ENCODE measurements around the gene UNC119B.

Gene UNC119B

DNA sequence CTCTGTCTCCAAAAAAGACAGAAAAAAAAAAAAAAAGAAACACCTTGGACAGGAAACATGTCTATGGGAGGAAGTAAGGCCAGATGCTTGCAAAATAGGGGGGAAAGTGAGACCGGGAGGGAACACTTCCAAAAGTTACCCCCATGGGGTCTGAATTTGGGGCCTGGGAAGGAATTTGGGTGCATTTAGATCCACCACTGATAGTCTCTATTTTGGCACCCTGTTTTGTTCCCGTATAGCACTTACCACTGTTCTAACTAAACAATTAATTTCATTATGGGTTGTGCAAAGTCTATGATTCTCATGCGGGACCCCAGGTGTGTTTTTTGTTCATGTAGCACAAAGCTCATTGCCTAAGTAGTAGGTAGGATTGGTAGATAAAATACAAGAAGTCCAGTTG, 24.7 kb upstream of the UNC119B start:
- DNase-seq (ENCODE audit: low spot score), result no peak
- no peak overlapping the region for H3K4me3 ChIP-seq (ENCODE audit: severe bottlenecking)
- no peaks in the 10 kb centered on the region for H3K36me3 ChIP-seq (ENCODE audit: low read depth)
- H3K27me3 ChIP-seq (ENCODE audit: insufficient read depth, poor library complexity, severe bottlenecking), result no peaks in the 10 kb centered on the region
- no peaks in the 10 kb centered on the region for H3K9me3 ChIP-seq (ENCODE audit: severe bottlenecking)
- peak overlapping the region; percentile 69 for H3K27ac ChIP-seq (ENCODE audit: poor library complexity, severe bottlenecking)
- peaks cover 12% of the 10 kb centered on the region for H3K4me1 ChIP-seq (ENCODE audit: insufficient read depth, poor library complexity, severe bottlenecking)
- TF ChIP-seq CTCF (IDR thresholded peaks at IDR 0.05; ENCODE audit: poor library complexity, severe bottlenecking), result no peak
- ATAC-seq (ENCODE audit: low read depth), result no peak

GRCh38 chr12:120686151-120686689, 24.0 kb upstream of the UNC119B start:
- Histone ChIP-seq H3K36me3 (ENCODE audit: low read depth) (no peaks in the 10 kb centered on the region), H3K27ac (ENCODE audit: poor library complexity, severe bottlenecking) (peak overlapping the region; percentile 69), H3K9me3 (ENCODE audit: severe bottlenecking) (no peaks in the 10 kb centered on the region), H3K4me3 (ENCODE audit: severe bottlenecking) (peak overlapping the region; percentile 94), H3K4me1 (ENCODE audit: insufficient read depth, poor library complexity, severe bottlenecking) (peaks cover 12% of the 10 kb centered on the region), H3K27me3 (ENCODE audit: insufficient read depth, poor library complexity, severe bottlenecking) (no peaks in the 10 kb centered on the region)
- peak; percentile 82 for ATAC-seq (ENCODE audit: low read depth)
- DNase-seq (ENCODE audit: low spot score), result peak; percentile 99
- TF ChIP-seq CTCF (IDR thresholded peaks at IDR 0.05; ENCODE audit: poor library complexity, severe bottlenecking), result no peak

- peak; percentile 82 for ATAC-seq (ENCODE audit: low read depth)
- H3K9me3 ChIP-seq (ENCODE audit: severe bottlenecking), result no peaks in the 10 kb centered on the region
- H3K4me1 ChIP-seq (ENCODE audit: insufficient read depth, poor library complexity, severe bottlenecking), result peaks cover 12% of the 10 kb centered on the region
- H3K27me3 ChIP-seq (ENCODE audit: insufficient read depth, poor library complexity, severe bottlenecking), result no peaks in the 10 kb centered on the region
- no peaks in the 10 kb centered on the region for H3K36me3 ChIP-seq (ENCODE audit: low read depth)
- peak within 1 kb of the TSS; percentile 69 for H3K27ac ChIP-seq (ENCODE audit: poor library complexity, severe bottlenecking)
- DNase-seq (ENCODE audit: low spot score), result peak; percentile 98
- peak within 1 kb of the TSS; percentile 94 for H3K4me3 ChIP-seq (ENCODE audit: severe bottlenecking)
- TF ChIP-seq CTCF (IDR thresholded peaks at IDR 0.05; ENCODE audit: poor library complexity, severe bottlenecking), result peak; percentile 27
These were observed 23.3 kb upstream of the UNC119B start, which contains the start of gene MLEC for GRCh38 chr12:120686690-120687577. Gene MLEC (plus strand): TSS chr12:120687149. CDS start chr12:120687297, 148 bp downstream.

GRCh38 chr12:120687578-120688289, 22.5 kb upstream of the UNC119B start:
- peaks cover 3% of the 10 kb centered on the region for H3K36me3 ChIP-seq (ENCODE audit: low read depth)
- H3K27me3 ChIP-seq (ENCODE audit: insufficient read depth, poor library complexity, severe bottlenecking), result no peaks in the 10 kb centered on the region
- H3K27ac ChIP-seq (ENCODE audit: poor library complexity, severe bottlenecking), result peak overlapping the region; percentile 69
- ATAC-seq (ENCODE audit: low read depth) (no peak), DNase-seq (ENCODE audit: low spot score) (no peak)
- no peaks in the 10 kb centered on the region for H3K9me3 ChIP-seq (ENCODE audit: severe bottlenecking)
- peak overlapping the region; percentile 94 for H3K4me3 ChIP-seq (ENCODE audit: severe bottlenecking)
- no peak for TF ChIP-seq CTCF (IDR thresholded peaks at IDR 0.05; ENCODE audit: poor library complexity, severe bottlenecking)
- peaks cover 12% of the 10 kb centered on the region for H3K4me1 ChIP-seq (ENCODE audit: insufficient read depth, poor library complexity, severe bottlenecking)
